Neural cell (in vitro differentiated cells): Measurements from ENCODE around the gene XXYLT1. TPM values are rescaled to one million over a fixed set of nuclear protein-coding genes. Genes with fewer than 3 reads are reported as not detected.

Source experiments
- H2AFZ ChIP-seq: fragments of 200-600, 300-800 bp; sonication (generic), shearing (Covaris generic); 2 replicates; pipeline ENCODE4 v1.6.0; 2014; ENCODE audit warnings: low read depth, mild to moderate bottlenecking, antibody characterized with exemption, low read length, moderate library complexity
- H3F3A ChIP-seq: fragments of 200-600 bp; shearing (Covaris generic); 2 replicates; pipeline ENCODE4 v1.6.1; 2016; ENCODE audit warnings: mild to moderate bottlenecking, moderate library complexity, mixed read lengths, antibody characterized with exemption, low read length; ENCODE audit not compliant: insufficient read depth, poor library complexity, severe bottlenecking
- H3K27ac ChIP-seq: fragments of 200-600, 300-800 bp; sonication (generic), shearing (Covaris generic); 2 replicates; pipeline ENCODE4 v1.5.1; 2014; ENCODE audit warnings: mild to moderate bottlenecking, low read length, moderate library complexity
- H3K27me3 ChIP-seq: fragments of 300-800, 200-600 bp; sonication (generic), shearing (Covaris generic); 2 replicates; pipeline ENCODE4 v1.6.0; 2014; ENCODE audit warnings: mild to moderate bottlenecking, low read depth, low read length, moderate library complexity; ENCODE audit not compliant: insufficient read depth
- H3K36me3 ChIP-seq: fragments of 300-800, 200-600 bp; sonication (generic), shearing (Covaris generic); 2 replicates; pipeline ENCODE4 v1.5.1; 2014; ENCODE audit warnings: mild to moderate bottlenecking, antibody characterized with exemption, low read length, moderate library complexity; ENCODE audit not compliant: insufficient read depth
- H3K4me2 ChIP-seq: fragments of 300-800, 200-600 bp; sonication (generic), shearing (Covaris generic); 2 replicates; pipeline ENCODE4 v1.6.0; 2014; ENCODE audit warnings: mild to moderate bottlenecking, low read length
- H3K4me3 ChIP-seq: fragments of 300-800, 200-600 bp; sonication (generic), shearing (Covaris generic); 2 replicates; pipeline ENCODE4 v1.5.1; 2014; ENCODE audit warnings: mild to moderate bottlenecking, low read length, moderate library complexity
- H3K79me2 ChIP-seq: fragments of 200-600 bp; shearing (Covaris generic); replicated peaks from 2 replicates; pipeline ENCODE4 v1.6.0; 2014; ENCODE audit warnings: mild to moderate bottlenecking, low read length, moderate library complexity; ENCODE audit not compliant: insufficient read depth
- H3K9ac ChIP-seq: fragments of 300-800, 200-600 bp; sonication (generic), shearing (Covaris generic); 2 replicates; pipeline ENCODE4 v1.6.1; 2016; ENCODE audit warnings: mild to moderate bottlenecking, low read length, mixed read lengths
- H3K9me2 ChIP-seq: fragments of 200-600 bp; shearing (Covaris generic); 2 replicates; pipeline ENCODE4 v1.6.1; 2016; ENCODE audit warnings: mild to moderate bottlenecking, low read length, mixed read lengths; ENCODE audit not compliant: insufficient read depth
- H3K9me3 ChIP-seq: fragments of 200-600, 300-800 bp; sonication (generic), shearing (Covaris generic); 2 replicates; pipeline ENCODE4 v1.6.1; 2016; ENCODE audit warnings: mild to moderate bottlenecking, mixed run types, low read length, moderate library complexity, mixed read lengths
- H4K20me1 ChIP-seq: fragments of 200-600 bp; shearing (Covaris generic); 2 replicates; pipeline ENCODE4 v1.6.1; 2016; ENCODE audit warnings: mild to moderate bottlenecking, mixed run types; ENCODE audit not compliant: insufficient read depth
- CTCF ChIP-seq: fragments of 450-650 bp; IDR thresholded peaks from 2 replicates; pipeline ENCODE4 v1.5.1; 2014; ENCODE audit warnings: antibody characterized with exemption, mild to moderate bottlenecking, moderate library complexity; ENCODE audit not compliant: poor library complexity, severe bottlenecking
- EP300 ChIP-seq: fragments of 450-650 bp; conservative IDR thresholded peaks from 2 replicates; pipeline ENCODE4 v1.6.1; 2014; ENCODE audit warnings: antibody characterized with exemption, mild to moderate bottlenecking, moderate library complexity; ENCODE audit not compliant: poor library complexity, severe bottlenecking
- EZH2 ChIP-seq: fragments of 200-600, 300-800 bp; shearing (Covaris generic), sonication (generic); IDR thresholded peaks from 2 replicates; pipeline ENCODE4 v1.6.1; 2014; ENCODE audit warnings: antibody characterized with exemption, low read length, borderline replicate concordance, mild to moderate bottlenecking; ENCODE audit not compliant: insufficient read depth, poor library complexity, severe bottlenecking
- MXI1 ChIP-seq: fragments of 450-650 bp; conservative IDR thresholded peaks from 2 replicates; pipeline ENCODE4 v1.6.1; 2014; ENCODE audit warnings: antibody characterized with exemption, mild to moderate bottlenecking; ENCODE audit not compliant: poor library complexity, severe bottlenecking
- POLR2AphosphoS5 ChIP-seq: IDR thresholded peaks from 2 replicates; pipeline ENCODE4 v1.6.1; 2012
- RAD21 ChIP-seq: fragments of 450-650 bp; conservative IDR thresholded peaks from 2 replicates; pipeline ENCODE4 v1.6.1; 2014; ENCODE audit warnings: antibody characterized with exemption, mild to moderate bottlenecking, moderate library complexity
- REST ChIP-seq: IDR thresholded peaks from 2 replicates; pipeline ENCODE4 v1.6.1; 2012; ENCODE audit warnings: borderline replicate concordance
- SMC3 ChIP-seq: fragments of 450-650 bp; conservative IDR thresholded peaks from 2 replicates; pipeline ENCODE4 v1.6.1; 2014; ENCODE audit warnings: antibody characterized with exemption, mild to moderate bottlenecking, moderate library complexity; ENCODE audit not compliant: poor library complexity
- TAF1 ChIP-seq: IDR thresholded peaks from 2 replicates; pipeline ENCODE4 v1.6.1; 2012; ENCODE audit warnings: low read depth
- polyA plus RNA-seq: library from polyadenylated mRNA; depleted of rRNA; stranded (reverse); fragments of >200 nt; gene quantifications from 2 replicates; pipeline ENCODE4 v1.2.3, GENCODE V29; 2014

XXYLT1 gene
- polyA plus RNA-seq, 1 donor from 2014 or later: 25.4 TPM

- Histone ChIP-seq H3K9me3 (no peaks in the 10 kb centered on the region), H3K4me2 (no peak overlapping the region), H2AFZ (no peak overlapping the region), H3K27me3 (no peaks in the 10 kb centered on the region), H3K9ac (no peak overlapping the region), H3K79me2 (no peaks in the 10 kb centered on the region), H3K9me2 (no peaks in the 10 kb centered on the region), H4K20me1 (no peaks in the 10 kb centered on the region), H3K4me3 (no peak overlapping the region), H3K27ac (no peak overlapping the region), H3K36me3 (no peaks in the 10 kb centered on the region), H3F3A (no peaks in the 10 kb centered on the region)
- TF ChIP-seq EZH2 (no peak), EP300 (no peak), SMC3 (no peak), CTCF (no peak), RAD21 (no peak), MXI1 (no peak), TAF1 (no peak), POLR2AphosphoS5 (no peak), REST (no peak)
Observed at GRCh38 chr3:195165265-195165609, 105.7 kb downstream of the XXYLT1 start.

GRCh38 chr3:195164573-195165264, 106.2 kb downstream of the XXYLT1 start:
- TF ChIP-seq REST (no peak), RAD21 (no peak), SMC3 (no peak), CTCF (no peak), MXI1 (no peak), POLR2AphosphoS5 (no peak), EP300 (no peak), TAF1 (no peak), EZH2 (no peak)
- no peak overlapping the region for H3K27ac ChIP-seq
- H3K9ac ChIP-seq: no peak overlapping the region

More at GRCh38 chr3:195164573-195165264, 106.2 kb downstream of the XXYLT1 start:
- H4K20me1 ChIP-seq: no peaks in the 10 kb centered on the region
- no peaks in the 10 kb centered on the region for H3K27me3 ChIP-seq
- H3K4me2 ChIP-seq: no peak overlapping the region
- H3K36me3 ChIP-seq: no peaks in the 10 kb centered on the region
- H2AFZ ChIP-seq: no peak overlapping the region
- H3K79me2 ChIP-seq: no peaks in the 10 kb centered on the region
- H3K9me3 ChIP-seq: no peaks in the 10 kb centered on the region
- no peak overlapping the region for H3K4me3 ChIP-seq
- H3K9me2 ChIP-seq: no peaks in the 10 kb centered on the region
- H3F3A ChIP-seq: no peaks in the 10 kb centered on the region
